ENCODE data around the gene TCF3. TPM values are rescaled to one million over a fixed set of nuclear protein-coding genes. Genes with fewer than 3 reads are reported as not detected.

Gene TCF3
- total and polyA plus RNA-seq, 10 of the 15 experiments (the other 5 are each of a cell fraction or from before 2014, with no cell fraction given) = 6.7 to 282 (median 70.7) TPM

DNA sequence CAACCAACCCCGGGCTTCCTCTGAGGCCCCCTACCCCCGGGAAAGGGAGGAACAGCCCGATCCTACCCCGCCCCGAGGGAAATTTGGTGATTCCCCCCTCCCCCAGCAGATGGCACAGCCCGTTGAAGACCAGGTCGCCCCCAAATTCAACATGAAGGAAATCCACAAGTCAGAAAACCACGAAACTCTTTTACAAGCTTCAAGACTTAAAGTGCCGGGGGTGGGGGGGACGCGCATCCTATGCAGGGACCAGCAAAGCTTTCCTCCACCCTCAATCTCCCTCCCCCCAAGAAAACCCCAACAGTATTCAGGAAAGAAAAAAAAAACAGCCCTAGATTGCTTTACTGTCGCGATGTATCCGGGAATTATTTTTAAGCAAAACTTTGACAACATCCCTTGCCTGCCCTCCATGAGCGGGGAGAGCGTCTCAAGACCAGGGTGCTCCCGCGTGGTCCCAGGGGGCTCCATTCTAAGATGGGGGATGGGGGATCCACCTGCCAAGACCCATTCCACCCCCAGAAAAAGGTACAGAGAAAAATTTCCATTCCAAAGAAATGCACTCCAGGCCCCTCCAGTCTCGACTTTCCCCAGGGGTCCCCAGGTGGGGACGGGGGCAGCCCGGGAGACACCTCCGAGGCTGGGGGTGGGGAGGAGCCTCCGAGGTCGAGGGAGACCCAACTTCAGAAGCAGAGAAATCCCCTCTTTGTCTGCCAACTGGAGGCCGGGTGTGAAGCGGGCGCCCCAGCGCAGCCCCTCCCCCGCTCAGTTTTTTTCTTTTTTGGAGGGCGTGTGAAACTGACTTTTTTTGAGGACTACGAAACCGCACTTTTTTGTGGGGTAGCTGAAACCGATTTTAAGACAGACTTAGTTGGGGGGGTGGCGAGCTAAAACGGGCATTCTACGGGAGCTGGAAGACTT lies 1.5 kb downstream of the TCF3 start (continued):
- TF ChIP-seq CHD2 (IDR thresholded peaks at IDR 0.05; ENCODE audit: borderline replicate concordance, low read depth, low read length) (peak; percentile 77), POLR2AphosphoS2 (IDR thresholded peaks at IDR 0.05; ENCODE audit: low read depth, low read length) (no peak), CREB1 (IDR thresholded peaks at IDR 0.05; ENCODE audit: low read depth) (no peak; the same call in 1 of the 2 replicates), TCF3 (IDR thresholded peaks at IDR 0.05; ENCODE audit: borderline replicate concordance, insufficient read depth, low read depth, low read length) (no peak), ETV6 (conservative IDR thresholded peaks at IDR 0.05 in 1 of 2, IDR thresholded peaks at IDR 0.05 in 1 of 2; ENCODE audit: borderline replicate concordance in 1 of 2, low read depth in 1 of 2) (no peak), NR2F1 (conservative IDR thresholded peaks at IDR 0.05) (no peak), SP1 (IDR thresholded peaks at IDR 0.05; ENCODE audit: low read depth, low read length) (peak; percentile 8), BACH1 (IDR thresholded peaks at IDR 0.05; ENCODE audit: borderline replicate concordance) (no peak), SIN3A (IDR thresholded peaks at IDR 0.05; ENCODE audit: low read depth, low read length) (no peak), YY1 (IDR thresholded peaks at IDR 0.05; ENCODE audit: low read depth, low read length) (peak; percentile 12; the same call in 1 of the 2 replicates), ZBED1 (IDR thresholded peaks at IDR 0.05; ENCODE audit: borderline replicate concordance) (no peak; the same call in 1 of the 2 replicates), TBL1XR1 (IDR thresholded peaks at IDR 0.05; ENCODE audit: low read depth, low read length) (0 out of 2 replicates have a peak, but pooled peaks have one; percentile 53), STAT3 (IDR thresholded peaks at IDR 0.05; ENCODE audit: low read depth, low read length) (no peak), MEF2A (IDR thresholded peaks at IDR 0.05; ENCODE audit: insufficient read depth, low read depth, low read length) (0 out of 2 replicates have a peak, but pooled peaks have one; percentile 54), CREM (IDR thresholded peaks at IDR 0.05; ENCODE audit: low read depth) (peak; percentile 43; the same call in 1 of the 2 replicates), NR2C2 (IDR thresholded peaks at IDR 0.05; ENCODE audit: borderline replicate concordance, control insufficient read depth, insufficient read length, low read depth) (no peak), RB1 (IDR thresholded peaks at IDR 0.05; ENCODE audit: borderline replicate concordance) (no peak), SMAD1 (IDR thresholded peaks at IDR 0.05; ENCODE audit: low read depth, partially characterized antibody) (no peak), BCL11A (IDR thresholded peaks at IDR 0.05; ENCODE audit: low read depth, low read length) (no peak), POLR2A (IDR thresholded peaks at IDR 0.05; ENCODE audit: low read depth, low read length) (no peak), HDGF (IDR thresholded peaks at IDR 0.05) (no peak), NFYB (IDR thresholded peaks at IDR 0.05; ENCODE audit: insufficient read depth, low read depth, low read length) (no peak)
- TF ChIP-seq, protein P1, sequence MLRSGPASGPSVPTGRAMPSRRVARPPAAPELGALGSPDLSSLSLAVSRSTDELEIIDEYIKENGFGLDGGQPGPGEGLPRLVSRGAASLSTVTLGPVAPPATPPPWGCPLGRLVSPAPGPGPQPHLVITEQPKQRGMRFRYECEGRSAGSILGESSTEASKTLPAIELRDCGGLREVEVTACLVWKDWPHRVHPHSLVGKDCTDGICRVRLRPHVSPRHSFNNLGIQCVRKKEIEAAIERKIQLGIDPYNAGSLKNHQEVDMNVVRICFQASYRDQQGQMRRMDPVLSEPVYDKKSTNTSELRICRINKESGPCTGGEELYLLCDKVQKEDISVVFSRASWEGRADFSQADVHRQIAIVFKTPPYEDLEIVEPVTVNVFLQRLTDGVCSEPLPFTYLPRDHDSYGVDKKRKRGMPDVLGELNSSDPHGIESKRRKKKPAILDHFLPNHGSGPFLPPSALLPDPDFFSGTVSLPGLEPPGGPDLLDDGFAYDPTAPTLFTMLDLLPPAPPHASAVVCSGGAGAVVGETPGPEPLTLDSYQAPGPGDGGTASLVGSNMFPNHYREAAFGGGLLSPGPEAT (IDR thresholded peaks at IDR 0.05; ENCODE audit: low read depth) = peak; percentile 29; the same call in 1 of the 2 replicates
- TF ChIP-seq, protein P2, sequence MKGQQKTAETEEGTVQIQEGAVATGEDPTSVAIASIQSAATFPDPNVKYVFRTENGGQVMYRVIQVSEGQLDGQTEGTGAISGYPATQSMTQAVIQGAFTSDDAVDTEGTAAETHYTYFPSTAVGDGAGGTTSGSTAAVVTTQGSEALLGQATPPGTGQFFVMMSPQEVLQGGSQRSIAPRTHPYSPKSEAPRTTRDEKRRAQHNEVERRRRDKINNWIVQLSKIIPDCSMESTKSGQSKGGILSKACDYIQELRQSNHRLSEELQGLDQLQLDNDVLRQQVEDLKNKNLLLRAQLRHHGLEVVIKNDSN (IDR thresholded peaks at IDR 0.05; ENCODE audit: borderline replicate concordance, extremely low read length, insufficient read depth, low read depth, low read length) = no peak
- TF ChIP-seq, protein P3, sequence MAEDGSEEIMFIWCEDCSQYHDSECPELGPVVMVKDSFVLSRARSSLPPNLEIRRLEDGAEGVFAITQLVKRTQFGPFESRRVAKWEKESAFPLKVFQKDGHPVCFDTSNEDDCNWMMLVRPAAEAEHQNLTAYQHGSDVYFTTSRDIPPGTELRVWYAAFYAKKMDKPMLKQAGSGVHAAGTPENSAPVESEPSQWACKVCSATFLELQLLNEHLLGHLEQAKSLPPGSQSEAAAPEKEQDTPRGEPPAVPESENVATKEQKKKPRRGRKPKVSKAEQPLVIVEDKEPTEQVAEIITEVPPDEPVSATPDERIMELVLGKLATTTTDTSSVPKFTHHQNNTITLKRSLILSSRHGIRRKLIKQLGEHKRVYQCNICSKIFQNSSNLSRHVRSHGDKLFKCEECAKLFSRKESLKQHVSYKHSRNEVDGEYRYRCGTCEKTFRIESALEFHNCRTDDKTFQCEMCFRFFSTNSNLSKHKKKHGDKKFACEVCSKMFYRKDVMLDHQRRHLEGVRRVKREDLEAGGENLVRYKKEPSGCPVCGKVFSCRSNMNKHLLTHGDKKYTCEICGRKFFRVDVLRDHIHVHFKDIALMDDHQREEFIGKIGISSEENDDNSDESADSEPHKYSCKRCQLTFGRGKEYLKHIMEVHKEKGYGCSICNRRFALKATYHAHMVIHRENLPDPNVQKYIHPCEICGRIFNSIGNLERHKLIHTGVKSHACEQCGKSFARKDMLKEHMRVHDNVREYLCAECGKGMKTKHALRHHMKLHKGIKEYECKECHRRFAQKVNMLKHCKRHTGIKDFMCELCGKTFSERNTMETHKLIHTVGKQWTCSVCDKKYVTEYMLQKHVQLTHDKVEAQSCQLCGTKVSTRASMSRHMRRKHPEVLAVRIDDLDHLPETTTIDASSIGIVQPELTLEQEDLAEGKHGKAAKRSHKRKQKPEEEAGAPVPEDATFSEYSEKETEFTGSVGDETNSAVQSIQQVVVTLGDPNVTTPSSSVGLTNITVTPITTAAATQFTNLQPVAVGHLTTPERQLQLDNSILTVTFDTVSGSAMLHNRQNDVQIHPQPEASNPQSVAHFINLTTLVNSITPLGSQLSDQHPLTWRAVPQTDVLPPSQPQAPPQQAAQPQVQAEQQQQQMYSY (CRISPR knock-in tag; IDR thresholded peaks at IDR 0.05) = no peak

Data from GM12878 (cell line).